SK-N-MC (cell line): Measurements from ENCODE around the gene CNNM2.

ENCODE experiments used
- DNase-seq: peaks from one replicate; pipeline ENCODE4 v3.0.0-alpha.2; 2011; ENCODE audit warnings: low read depth, low spot score
- H3K27ac ChIP-seq: fragments of 200-600 bp; sonication (generic); 2 replicates; pipeline ENCODE4 v1.5.1; 2016; ENCODE audit warnings: mixed run types
- H3K36me3 ChIP-seq: fragments of 200-600 bp; sonication (generic); 2 replicates; pipeline ENCODE4 v1.6.1; 2017; ENCODE audit warnings: antibody characterized with exemption, low read length, mixed read lengths; ENCODE audit not compliant: insufficient read depth
- H3K4me3 ChIP-seq: fragments of 200-600 bp; sonication (generic); 2 replicates; pipeline ENCODE4 v1.5.1; 2016
- H3K9ac ChIP-seq: fragments of 200-600 bp; sonication (generic); 2 replicates; pipeline ENCODE4 v1.8.0; 2017; ENCODE audit warnings: mixed run types, mixed read lengths; ENCODE audit not compliant: insufficient read length
- H3K9me3 ChIP-seq: fragments of 200-600 bp; sonication (generic); 2 replicates; pipeline ENCODE4 v1.6.1; 2017; ENCODE audit warnings: low read depth, mild to moderate bottlenecking, antibody characterized with exemption, low read length, moderate library complexity, mixed read lengths
- EZH2 ChIP-seq: fragments of 200-600 bp; sonication (generic); IDR thresholded peaks from one replicate; pipeline ENCODE4 v1.6.1; 2017; ENCODE audit warnings: antibody characterized with exemption
- FOXP2 ChIP-seq: optimal IDR thresholded peaks from 2 replicates; pipeline ENCODE3; 2011; ENCODE audit warnings: mild to moderate bottlenecking, moderate library complexity; ENCODE audit not compliant: insufficient read depth; ENCODE audit errors: extremely low read length, control extremely low read depth
- POLR2AphosphoS5 ChIP-seq: IDR thresholded peaks from 2 replicates; pipeline ENCODE4 v1.6.1; 2012; ENCODE audit warnings: mild to moderate bottlenecking, low read depth, low read length, borderline replicate concordance

The CNNM2 gene

GRCh38 chr10:103083977-103084320 is 165.9 kb downstream of the CNNM2 start:
- Histone ChIP-seq H3K9ac (no peak overlapping the region), H3K9me3 (no peaks in the 10 kb centered on the region), H3K27ac (no peak overlapping the region), H3K36me3 (peaks cover 2% of the 10 kb centered on the region; the same call in 1 of the 2 replicates), H3K4me3 (no peak overlapping the region)
- DNase-seq: no peak
- no peak for TF ChIP-seq POLR2AphosphoS5
- TF ChIP-seq FOXP2: no peak
- TF ChIP-seq EZH2: no peak

- TF ChIP-seq EZH2 (no peak), POLR2AphosphoS5 (no peak), FOXP2 (no peak)
- H3K4me3 ChIP-seq: no peak overlapping the region
These were observed 168.2 kb downstream of the CNNM2 start for GRCh38 chr10:103086261-103086660.

GRCh38 chr10:103086799-103087198 is 168.7 kb downstream of the CNNM2 start:
- DNase-seq: no peak
- Histone ChIP-seq H3K36me3 (peaks cover 16% of the 10 kb centered on the region; the same call in 1 of the 2 replicates), H3K4me3 (no peak overlapping the region), H3K9ac (no peak overlapping the region), H3K9me3 (no peaks in the 10 kb centered on the region), H3K27ac (no peak overlapping the region)
- TF ChIP-seq FOXP2 (no peak), POLR2AphosphoS5 (no peak), EZH2 (no peak)

More at GRCh38 chr10:103086261-103086660, 168.2 kb downstream of the CNNM2 start:
- H3K9ac ChIP-seq: no peak overlapping the region
- H3K9me3 ChIP-seq: no peaks in the 10 kb centered on the region
- peaks cover 16% of the 10 kb centered on the region; the same call in 1 of the 2 replicates for H3K36me3 ChIP-seq
- no peak for DNase-seq
- no peak overlapping the region for H3K27ac ChIP-seq

DNA sequence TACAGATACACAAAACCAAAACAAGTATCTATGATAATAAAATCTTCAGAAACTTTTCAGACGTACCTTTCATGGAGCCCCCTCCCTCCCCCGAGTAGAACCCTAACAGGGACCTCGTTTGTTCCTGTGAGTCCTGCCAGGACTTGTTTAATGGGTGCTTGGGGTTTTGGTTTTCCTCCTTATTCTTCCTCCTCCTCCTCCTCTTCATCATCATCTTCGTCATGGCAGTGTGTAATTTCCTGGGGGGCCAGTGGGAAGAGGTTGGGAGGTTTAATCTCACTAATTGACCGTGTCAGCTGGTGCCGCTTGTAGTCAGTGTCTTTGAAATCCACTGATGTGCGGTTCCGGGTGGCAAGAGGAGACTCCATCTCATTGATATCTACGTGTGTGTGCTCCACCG is 171.4 kb downstream of the CNNM2 start:
- DNase-seq: no peak
- Histone ChIP-seq H3K27ac (no peak overlapping the region), H3K4me3 (no peak overlapping the region), H3K9me3 (no peaks in the 10 kb centered on the region), H3K36me3 (peaks cover 30% of the 10 kb centered on the region; the same call in 1 of the 2 replicates), H3K9ac (no peak overlapping the region)
- TF ChIP-seq POLR2AphosphoS5 (no peak), FOXP2 (no peak), EZH2 (no peak)

GRCh38 chr10:103090911-103091310 is 172.8 kb downstream of the CNNM2 start:
- TF ChIP-seq FOXP2 (no peak), EZH2 (no peak), POLR2AphosphoS5 (no peak)
- Histone ChIP-seq H3K9me3 (no peaks in the 10 kb centered on the region), H3K36me3 (peaks cover 30% of the 10 kb centered on the region; the same call in 1 of the 2 replicates), H3K9ac (no peak overlapping the region), H3K27ac (no peak overlapping the region), H3K4me3 (no peak overlapping the region)
- DNase-seq: no peak

- Histone ChIP-seq H3K27ac (no peak overlapping the region), H3K36me3 (peaks cover 23% of the 10 kb centered on the region; the same call in 1 of the 2 replicates), H3K9me3 (no peaks in the 10 kb centered on the region), H3K9ac (no peak overlapping the region), H3K4me3 (no peak overlapping the region)
- TF ChIP-seq POLR2AphosphoS5 (no peak), EZH2 (no peak)
- no peak for DNase-seq
These were observed 176.9 kb downstream of the CNNM2 start for GRCh38 chr10:103095005-103095404.

- H3K4me3 ChIP-seq: no peak overlapping the region
- TF ChIP-seq POLR2AphosphoS5: no peak
- TF ChIP-seq FOXP2: no peak
- no peak for TF ChIP-seq EZH2
- H3K36me3 ChIP-seq: peaks cover 18% of the 10 kb centered on the region; the same call in 1 of the 2 replicates
- no peaks in the 10 kb centered on the region for H3K9me3 ChIP-seq
- no peak overlapping the region for H3K9ac ChIP-seq
- no peak overlapping the region for H3K27ac ChIP-seq
- DNase-seq: no peak
These were observed 178.0 kb downstream of the CNNM2 start for GRCh38 chr10:103096130-103096529.

DNA sequence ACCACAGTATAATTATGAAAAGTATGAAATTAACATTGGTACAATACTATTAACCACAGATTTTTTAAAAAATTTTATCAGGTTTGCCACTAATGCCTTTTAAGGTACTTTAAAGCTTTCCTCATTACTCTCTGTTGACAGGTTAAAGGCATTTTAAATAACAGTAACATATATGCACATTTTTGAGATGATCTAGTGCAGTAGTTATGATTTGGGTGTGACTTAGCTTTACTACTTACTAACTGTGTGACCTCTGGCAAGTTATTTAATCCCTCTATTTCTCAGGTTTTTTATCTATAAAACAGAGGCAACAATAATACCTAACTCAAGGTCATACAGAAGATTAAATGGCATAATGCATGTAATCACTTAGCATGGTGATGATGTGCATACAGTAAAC is 180.1 kb downstream of the CNNM2 start:
- peaks cover 9% of the 10 kb centered on the region; the same call in 1 of the 2 replicates for H3K36me3 ChIP-seq
- no peaks in the 10 kb centered on the region for H3K9me3 ChIP-seq
- no peak overlapping the region for H3K27ac ChIP-seq
- no peak for DNase-seq
- H3K9ac ChIP-seq: no peak overlapping the region
- no peak for TF ChIP-seq EZH2
- no peak for TF ChIP-seq POLR2AphosphoS5
- TF ChIP-seq FOXP2: no peak
- H3K4me3 ChIP-seq: no peak overlapping the region

DNA sequence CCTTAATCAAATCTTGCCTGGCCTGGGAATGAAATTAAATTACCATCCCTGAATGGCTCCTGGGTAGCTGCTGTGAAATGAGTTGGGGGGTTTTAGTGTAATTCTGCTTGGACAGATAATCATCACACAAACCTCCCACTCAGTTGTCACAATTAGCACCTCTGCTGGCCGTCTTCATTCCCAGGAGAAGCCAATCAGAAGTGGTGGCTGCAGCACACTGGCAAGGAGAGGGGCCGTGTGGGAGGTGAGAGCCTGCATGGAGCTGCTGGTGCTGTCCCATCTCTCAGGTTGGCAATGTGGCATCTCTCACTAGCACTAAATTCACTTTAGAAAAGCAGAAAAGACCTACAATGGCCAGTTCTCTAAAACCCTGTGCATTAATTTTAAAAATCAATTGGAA is 182.5 kb downstream of the CNNM2 start:
- Histone ChIP-seq H3K27ac (no peak overlapping the region), H3K36me3 (peaks cover 4% of the 10 kb centered on the region; the same call in 1 of the 2 replicates), H3K4me3 (no peak overlapping the region), H3K9me3 (no peaks in the 10 kb centered on the region), H3K9ac (no peak overlapping the region)
- DNase-seq: no peak
- TF ChIP-seq FOXP2 (no peak), EZH2 (no peak), POLR2AphosphoS5 (no peak)
